HepG2 (cell line): ENCODE data around the gene BPIFB6. TPM values are rescaled to one million over a fixed set of nuclear protein-coding genes. Genes with fewer than 3 reads are reported as not detected.
A peak's percentile ranks its signal among the peaks of the same experiment; 100 is the strongest.

Source experiments
- AGO2 ChIP-seq: fragments of 200-400 bp; formaldehyde crosslinking; optimal IDR thresholded peaks from 2 replicates; pipeline ENCODE3; 2017; ENCODE audit warnings: mild to moderate bottlenecking, low read depth, low read length, moderate library complexity
- ERF ChIP-seq: IDR thresholded peaks from 2 replicates; pipeline ENCODE4 v1.6.1; 2018; ENCODE audit warnings: missing biosample characterization, missing genetic modification reagents
- FLYWCH1 ChIP-seq: sonication (generic); formaldehyde crosslinking; IDR thresholded peaks from 2 replicates; pipeline ENCODE4 v1.8.1; 2023; ENCODE audit warnings: mild to moderate bottlenecking, missing genetic modification reagents
- GTF3A ChIP-seq: sonication (generic); formaldehyde crosslinking; conservative IDR thresholded peaks from 2 replicates; pipeline ENCODE4 v1.4.0; 2020; ENCODE audit warnings: mild to moderate bottlenecking, missing genetic modification reagents
- NFE2L1 ChIP-seq: sonication (generic); formaldehyde crosslinking; IDR thresholded peaks from 2 replicates; pipeline ENCODE4 v1.4.0; 2020; ENCODE audit warnings: missing genetic modification reagents, mild to moderate bottlenecking, borderline replicate concordance
- RFXAP ChIP-seq: sonication (generic); formaldehyde crosslinking; IDR thresholded peaks from 2 replicates; pipeline ENCODE4 v1.4.0; 2020; ENCODE audit warnings: missing genetic modification reagents, borderline replicate concordance
- SAP130 ChIP-seq: IDR thresholded peaks from 2 replicates; pipeline ENCODE4 v1.6.1; 2016; ENCODE audit warnings: low read depth
- SCMH1 ChIP-seq: sonication (generic); formaldehyde crosslinking; IDR thresholded peaks from 2 replicates; pipeline ENCODE4 v1.9.0; 2021; ENCODE audit warnings: missing genetic modification reagents, mild to moderate bottlenecking, borderline replicate concordance
- SMARCE1 ChIP-seq: fragments of 450-650 bp; IDR thresholded peaks from 2 replicates; pipeline ENCODE4 v1.6.1; 2017; ENCODE audit warnings: borderline replicate concordance
- SP4 ChIP-seq: sonication (generic); formaldehyde crosslinking; IDR thresholded peaks from 2 replicates; pipeline ENCODE4 v1.8.1; 2023; ENCODE audit warnings: mild to moderate bottlenecking, missing genetic modification reagents
- STAT5B ChIP-seq: sonication (generic); formaldehyde crosslinking; IDR thresholded peaks from 2 replicates; pipeline ENCODE4 v1.4.0; 2020; ENCODE audit warnings: missing genetic modification reagents
- ZNF20 ChIP-seq: sonication (generic); formaldehyde crosslinking; IDR thresholded peaks from 2 replicates; pipeline ENCODE4 v1.4.0; 2020; ENCODE audit warnings: mild to moderate bottlenecking, moderate library complexity, missing genetic modification reagents
- ZNF30 ChIP-seq: sonication (generic); formaldehyde crosslinking; IDR thresholded peaks from 2 replicates; pipeline ENCODE4 v1.5.0; 2020; ENCODE audit warnings: mild to moderate bottlenecking, missing genetic modification reagents
- ZNF563 ChIP-seq: sonication (generic); formaldehyde crosslinking; IDR thresholded peaks from 2 replicates; pipeline ENCODE4 v1.8.0; 2022; ENCODE audit warnings: mild to moderate bottlenecking, moderate library complexity, missing genetic modification reagents
- ZNF569 ChIP-seq: sonication (generic); formaldehyde crosslinking; IDR thresholded peaks from 2 replicates; pipeline ENCODE4 v1.5.0; 2020; ENCODE audit warnings: mild to moderate bottlenecking, missing genetic modification reagents, moderate library complexity, borderline replicate concordance
- ZNF878 ChIP-seq: sonication (generic); formaldehyde crosslinking; IDR thresholded peaks from 2 replicates; pipeline ENCODE4 v1.8.1; 2023; ENCODE audit warnings: mild to moderate bottlenecking, missing genetic modification reagents, moderate library complexity
- polyA plus RNA-seq, 8 experiments: library from polyadenylated mRNA; depleted of rRNA in 3 of 8; stranded (reverse) in 7 of 8; unstranded in 1 of 8; fragments of >200 nt; fragmentation: Illumina TruSeq in 4 of 8; extraction: Trizol in 4 of 8; gene quantifications; 2 replicates each; pipeline versions ENCODE4 v1.2.1 to v1.2.3, GENCODE V29; 2011 to 2016; ENCODE audit warnings: low read depth in 4 of 8, missing spikeins in 1 of 8, mixed read lengths in 1 of 8; ENCODE audit not compliant: insufficient read depth in 1 of 8
- total RNA-seq, 5 experiments: library from RNA; depleted of rRNA; stranded (reverse); fragments of >200 nt; fragmentation: Illumina TruSeq; extraction: Trizol; gene quantifications; 2 replicates each; pipeline ENCODE4 v1.2.3, GENCODE V29; 2016; ENCODE audit warnings: low read depth in 1 of 5
- TF ChIP-seq, protein P1 (sequence below): sonication (generic); formaldehyde crosslinking; IDR thresholded peaks from 2 replicates; pipeline ENCODE4 v1.8.1; 2023; ENCODE audit warnings: mild to moderate bottlenecking, missing genetic modification reagents
- TF ChIP-seq, protein P2 (sequence below): sonication (generic); formaldehyde crosslinking; IDR thresholded peaks from 2 replicates; pipeline ENCODE4 v1.4.0; 2020; ENCODE audit warnings: mild to moderate bottlenecking, missing genetic modification reagents
- TF ChIP-seq, protein P3 (sequence below): sonication (generic); formaldehyde crosslinking; IDR thresholded peaks from 2 replicates; pipeline ENCODE4; 2020; ENCODE audit warnings: missing genetic modification reagents, mild to moderate bottlenecking, borderline replicate concordance
- TF ChIP-seq, protein P4 (sequence below): sonication (generic); formaldehyde crosslinking; IDR thresholded peaks from 2 replicates; pipeline ENCODE4 v1.5.0; 2020; ENCODE audit warnings: missing genetic modification reagents

Gene BPIFB6
- total and polyA plus RNA-seq, 2 of the 13 experiments (the other 11 are each of a cell fraction or from before 2014, with no cell fraction given) = 0.13 to 1.7 TPM

DNA sequence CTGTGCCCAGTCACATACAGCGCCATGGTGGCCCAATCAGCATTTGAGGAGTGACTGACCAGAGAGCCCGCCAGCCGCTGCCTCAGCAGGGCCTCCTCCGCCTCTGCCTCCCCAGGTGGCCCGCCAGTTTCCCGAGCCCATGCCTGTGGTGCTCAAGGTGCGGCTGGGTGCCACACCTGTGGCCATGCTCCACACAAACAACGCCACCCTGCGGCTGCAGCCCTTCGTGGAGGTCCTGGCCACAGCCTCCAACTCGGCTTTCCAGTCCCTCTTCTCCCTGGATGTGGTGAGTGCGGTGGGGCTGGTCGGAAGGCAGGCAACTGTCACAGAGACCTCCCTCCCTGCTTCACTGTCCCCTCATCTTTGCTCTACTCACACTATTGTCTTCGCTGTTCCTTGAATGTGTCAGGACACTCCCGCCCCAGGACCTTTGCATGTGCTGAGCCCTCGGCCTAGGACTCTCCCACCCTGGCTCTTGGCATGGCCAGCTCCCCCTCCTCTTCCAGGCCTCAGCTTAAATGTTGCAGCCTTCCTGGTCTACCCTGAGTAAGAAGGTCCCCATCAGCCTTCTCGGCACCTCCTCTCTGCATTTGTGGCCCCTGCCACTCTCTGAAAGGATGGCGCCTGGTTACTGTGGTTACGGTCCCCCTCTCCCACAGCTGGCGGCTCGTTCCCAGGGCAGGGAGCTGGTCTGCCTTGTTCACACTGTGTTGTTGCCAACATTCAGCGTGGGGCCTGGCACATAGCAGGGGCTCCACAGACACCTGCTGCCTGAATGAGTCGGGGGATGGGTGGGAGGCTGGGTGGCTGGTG lies 11.8 kb upstream of the BPIFB6 start (continued):
- TF ChIP-seq, protein P1, sequence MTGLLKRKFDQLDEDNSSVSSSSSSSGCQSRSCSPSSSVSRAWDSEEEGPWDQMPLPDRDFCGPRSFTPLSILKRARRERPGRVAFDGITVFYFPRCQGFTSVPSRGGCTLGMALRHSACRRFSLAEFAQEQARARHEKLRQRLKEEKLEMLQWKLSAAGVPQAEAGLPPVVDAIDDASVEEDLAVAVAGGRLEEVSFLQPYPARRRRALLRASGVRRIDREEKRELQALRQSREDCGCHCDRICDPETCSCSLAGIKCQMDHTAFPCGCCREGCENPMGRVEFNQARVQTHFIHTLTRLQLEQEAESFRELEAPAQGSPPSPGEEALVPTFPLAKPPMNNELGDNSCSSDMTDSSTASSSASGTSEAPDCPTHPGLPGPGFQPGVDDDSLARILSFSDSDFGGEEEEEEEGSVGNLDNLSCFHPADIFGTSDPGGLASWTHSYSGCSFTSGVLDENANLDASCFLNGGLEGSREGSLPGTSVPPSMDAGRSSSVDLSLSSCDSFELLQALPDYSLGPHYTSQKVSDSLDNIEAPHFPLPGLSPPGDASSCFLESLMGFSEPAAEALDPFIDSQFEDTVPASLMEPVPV = no peak
- TF ChIP-seq GTF3A (CRISPR knock-in tag) (no peak), AGO2 (peak; percentile 93), RFXAP (no peak), ZNF569 (no peak), STAT5B (CRISPR knock-in tag) (no peak), SMARCE1 (no peak), ERF (CRISPR knock-in tag) (no peak), SCMH1 (CRISPR knock-in tag) (no peak), ZNF878 (CRISPR knock-in tag) (no peak), SAP130 (CRISPR knock-in tag) (no peak), ZNF30 (CRISPR knock-in tag) (no peak), ZNF20 (CRISPR knock-in tag) (no peak), FLYWCH1 (CRISPR knock-in tag) (no peak), NFE2L1 (no peak), ZNF563 (CRISPR knock-in tag) (no peak), SP4 (CRISPR knock-in tag) (no peak)
- TF ChIP-seq, protein P2, sequence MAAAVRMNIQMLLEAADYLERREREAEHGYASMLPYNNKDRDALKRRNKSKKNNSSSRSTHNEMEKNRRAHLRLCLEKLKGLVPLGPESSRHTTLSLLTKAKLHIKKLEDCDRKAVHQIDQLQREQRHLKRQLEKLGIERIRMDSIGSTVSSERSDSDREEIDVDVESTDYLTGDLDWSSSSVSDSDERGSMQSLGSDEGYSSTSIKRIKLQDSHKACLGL (CRISPR knock-in tag) = peak; percentile 38; the same call in 1 of the 2 replicates
- TF ChIP-seq, protein P3, sequence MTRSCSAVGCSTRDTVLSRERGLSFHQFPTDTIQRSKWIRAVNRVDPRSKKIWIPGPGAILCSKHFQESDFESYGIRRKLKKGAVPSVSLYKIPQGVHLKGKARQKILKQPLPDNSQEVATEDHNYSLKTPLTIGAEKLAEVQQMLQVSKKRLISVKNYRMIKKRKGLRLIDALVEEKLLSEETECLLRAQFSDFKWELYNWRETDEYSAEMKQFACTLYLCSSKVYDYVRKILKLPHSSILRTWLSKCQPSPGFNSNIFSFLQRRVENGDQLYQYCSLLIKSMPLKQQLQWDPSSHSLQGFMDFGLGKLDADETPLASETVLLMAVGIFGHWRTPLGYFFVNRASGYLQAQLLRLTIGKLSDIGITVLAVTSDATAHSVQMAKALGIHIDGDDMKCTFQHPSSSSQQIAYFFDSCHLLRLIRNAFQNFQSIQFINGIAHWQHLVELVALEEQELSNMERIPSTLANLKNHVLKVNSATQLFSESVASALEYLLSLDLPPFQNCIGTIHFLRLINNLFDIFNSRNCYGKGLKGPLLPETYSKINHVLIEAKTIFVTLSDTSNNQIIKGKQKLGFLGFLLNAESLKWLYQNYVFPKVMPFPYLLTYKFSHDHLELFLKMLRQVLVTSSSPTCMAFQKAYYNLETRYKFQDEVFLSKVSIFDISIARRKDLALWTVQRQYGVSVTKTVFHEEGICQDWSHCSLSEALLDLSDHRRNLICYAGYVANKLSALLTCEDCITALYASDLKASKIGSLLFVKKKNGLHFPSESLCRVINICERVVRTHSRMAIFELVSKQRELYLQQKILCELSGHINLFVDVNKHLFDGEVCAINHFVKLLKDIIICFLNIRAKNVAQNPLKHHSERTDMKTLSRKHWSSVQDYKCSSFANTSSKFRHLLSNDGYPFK (CRISPR knock-in tag) = no peak
- TF ChIP-seq, protein P4, sequence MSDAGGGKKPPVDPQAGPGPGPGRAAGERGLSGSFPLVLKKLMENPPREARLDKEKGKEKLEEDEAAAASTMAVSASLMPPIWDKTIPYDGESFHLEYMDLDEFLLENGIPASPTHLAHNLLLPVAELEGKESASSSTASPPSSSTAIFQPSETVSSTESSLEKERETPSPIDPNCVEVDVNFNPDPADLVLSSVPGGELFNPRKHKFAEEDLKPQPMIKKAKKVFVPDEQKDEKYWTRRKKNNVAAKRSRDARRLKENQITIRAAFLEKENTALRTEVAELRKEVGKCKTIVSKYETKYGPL (CRISPR knock-in tag) = no peak
